Fibroblast of skin of right biceps (primary cell): ENCODE data around the gene CLCNKA.
A peak's percentile ranks its signal among the peaks of the same experiment; 100 is the strongest.

Source experiments
- DNase-seq: peaks from one replicate; pipeline ENCODE4 v3.0.0-alpha.2; 2013

CLCNKA gene

DNA sequence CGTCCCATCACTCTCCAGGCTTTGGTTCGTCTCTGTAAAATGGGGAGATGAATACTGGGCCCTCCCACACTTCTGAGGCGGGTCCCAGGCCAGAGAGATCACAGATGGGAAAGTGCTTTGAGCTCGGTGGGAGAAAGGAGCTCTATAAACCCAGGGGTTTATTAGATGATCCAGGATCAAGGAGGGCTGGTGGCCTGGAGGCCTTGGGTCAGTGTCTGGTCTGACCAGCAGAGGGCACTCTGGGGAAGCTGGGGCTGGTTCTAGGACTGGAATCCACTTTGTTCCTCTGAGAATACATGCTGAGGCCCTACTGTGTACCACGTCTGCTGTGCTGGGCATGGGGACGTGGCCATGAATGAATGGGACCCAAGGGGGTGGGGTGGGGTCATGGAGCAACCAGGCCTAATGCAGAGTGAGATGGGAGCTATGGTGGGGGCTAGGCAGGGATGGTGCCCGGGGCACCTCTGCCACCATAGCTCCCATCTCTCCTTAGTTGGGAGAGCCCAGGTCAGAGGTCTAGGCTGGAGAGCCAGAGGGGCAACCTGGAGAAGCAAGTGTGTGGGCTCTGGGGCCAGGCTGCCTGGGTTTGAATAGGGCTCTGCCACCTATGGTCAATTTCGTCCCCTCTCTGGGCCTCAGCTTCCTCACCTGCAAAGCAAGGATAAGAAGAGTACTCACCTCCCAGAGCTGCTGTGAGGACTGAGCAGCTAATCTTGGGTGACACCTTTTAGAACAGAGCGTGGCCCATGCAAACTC lies 60.6 kb downstream of the CLCNKA start:
- DNase-seq = peak; percentile 52

GRCh38 chr1:16083486-16083885 lies 61.6 kb downstream of the CLCNKA start:
- no peak for DNase-seq
